Measurements from ENCODE around the gene HSD17B13.
"Not testable (repeated sequence)": the region's sequence is repeated elsewhere in the genome, so short reads cannot be mapped to it uniquely, and the experiment has no call there.

Gene HSD17B13

GRCh38 chr4:87315000-87315399 is 7.7 kb downstream of the HSD17B13 start:
- not testable (repeated sequence) for DNase-seq

GRCh38 chr4:87313756-87314155 is 8.9 kb downstream of the HSD17B13 start:
- no peak for DNase-seq

- no peak for DNase-seq
Observed at GRCh38 chr4:87311684-87312083, 11.0 kb downstream of the HSD17B13 start.

GRCh38 chr4:87310691-87311335 is 11.9 kb downstream of the HSD17B13 start:
- DNase-seq: no peak

- DNase-seq: no peak
Observed at GRCh38 chr4:87309625-87310024, 13.1 kb downstream of the HSD17B13 start.

- no peak for DNase-seq
Observed at GRCh38 chr4:87306056-87306455, 16.6 kb downstream of the HSD17B13 start.

- no peak for DNase-seq
Observed at GRCh38 chr4:87305562-87305961, 17.1 kb downstream of the HSD17B13 start.

GRCh38 chr4:87304745-87305432 is 17.8 kb downstream of the HSD17B13 start:
- DNase-seq: no peak

- DNase-seq: no peak
Observed at GRCh38 chr4:87299898-87300297, 22.8 kb downstream of the HSD17B13 start.

GRCh38 chr4:87298362-87298761 is 24.3 kb downstream of the HSD17B13 start:
- no peak for DNase-seq

GRCh38 chr4:87294911-87295310 is 27.8 kb downstream of the HSD17B13 start:
- DNase-seq: not testable (repeated sequence)

- not testable (repeated sequence) for DNase-seq
Observed at GRCh38 chr4:87293889-87294288, 28.8 kb downstream of the HSD17B13 start.

GRCh38 chr4:87286970-87287369 is 35.7 kb downstream of the HSD17B13 start:
- DNase-seq: no peak

GRCh38 chr4:87284268-87284667 is 38.4 kb downstream of the HSD17B13 start:
- DNase-seq: not testable (repeated sequence)

GRCh38 chr4:87283151-87283550 is 39.5 kb downstream of the HSD17B13 start:
- DNase-seq: no peak

GRCh38 chr4:87281603-87282002 is 41.1 kb downstream of the HSD17B13 start:
- no peak for DNase-seq

- DNase-seq: no peak
Observed at GRCh38 chr4:87278335-87278794, 44.3 kb downstream of the HSD17B13 start.

- no peak for DNase-seq
Observed at GRCh38 chr4:87275311-87275710, 47.4 kb downstream of the HSD17B13 start.

GRCh38 chr4:87274803-87275202 is 47.9 kb downstream of the HSD17B13 start:
- DNase-seq: no peak

GRCh38 chr4:87274327-87274726 is 48.4 kb downstream of the HSD17B13 start:
- DNase-seq: no peak

GRCh38 chr4:87270825-87271224 is 51.9 kb downstream of the HSD17B13 start:
- no peak for DNase-seq

- no peak for DNase-seq
Observed at GRCh38 chr4:87270144-87270543, 52.5 kb downstream of the HSD17B13 start.

GRCh38 chr4:87268411-87268810 is 54.3 kb downstream of the HSD17B13 start:
- peak; percentile 47 for DNase-seq

GRCh38 chr4:87266986-87267385 is 55.7 kb downstream of the HSD17B13 start:
- no peak for DNase-seq

- DNase-seq: no peak
Observed at GRCh38 chr4:87262886-87263285, 59.8 kb downstream of the HSD17B13 start.
